ENCODE results near the gene RNMT.

DNA sequence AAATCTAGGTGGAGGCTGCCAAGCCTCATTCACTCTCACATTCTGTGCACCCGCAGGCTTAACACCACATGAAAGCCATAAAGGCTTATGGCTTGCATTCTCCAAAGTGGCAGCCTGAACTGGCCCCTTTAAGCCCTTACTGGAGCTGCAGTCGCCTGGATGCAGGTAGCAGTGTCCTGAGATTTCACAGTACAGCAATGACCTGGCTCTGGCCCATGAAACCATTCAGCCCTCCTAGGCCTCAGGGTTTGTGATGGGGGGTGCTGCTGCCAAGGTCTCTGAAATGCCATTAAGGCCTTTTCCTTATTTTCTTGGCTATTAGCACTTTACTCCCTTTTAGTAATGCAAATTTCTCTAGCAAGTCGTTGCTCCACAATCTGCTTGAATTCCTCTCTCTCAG lies 48.6 kb downstream of the RNMT start:
- TF ChIP-seq SP1 (IDR thresholded peaks at IDR 0.05): no peak
- TF ChIP-seq NFRKB (IDR thresholded peaks at IDR 0.05): no peak
- TF ChIP-seq, protein P1, sequence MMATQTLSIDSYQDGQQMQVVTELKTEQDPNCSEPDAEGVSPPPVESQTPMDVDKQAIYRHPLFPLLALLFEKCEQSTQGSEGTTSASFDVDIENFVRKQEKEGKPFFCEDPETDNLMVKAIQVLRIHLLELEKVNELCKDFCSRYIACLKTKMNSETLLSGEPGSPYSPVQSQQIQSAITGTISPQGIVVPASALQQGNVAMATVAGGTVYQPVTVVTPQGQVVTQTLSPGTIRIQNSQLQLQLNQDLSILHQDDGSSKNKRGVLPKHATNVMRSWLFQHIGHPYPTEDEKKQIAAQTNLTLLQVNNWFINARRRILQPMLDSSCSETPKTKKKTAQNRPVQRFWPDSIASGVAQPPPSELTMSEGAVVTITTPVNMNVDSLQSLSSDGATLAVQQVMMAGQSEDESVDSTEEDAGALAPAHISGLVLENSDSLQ (IDR thresholded peaks at IDR 0.05): no peak
- TF ChIP-seq TARDBP (IDR thresholded peaks at IDR 0.05): no peak
- TF ChIP-seq SUZ12 (IDR thresholded peaks at IDR 0.05): no peak
- TF ChIP-seq FOXK2 (IDR thresholded peaks at IDR 0.05): no peak
- TF ChIP-seq LEF1 (IDR thresholded peaks at IDR 0.05; ENCODE audit: borderline replicate concordance): no peak
- TF ChIP-seq FOXA1 (IDR thresholded peaks at IDR 0.05): no peak
- no peak for TF ChIP-seq ELF4 (IDR thresholded peaks at IDR 0.05)
- TF ChIP-seq ZNF384 (IDR thresholded peaks at IDR 0.05): no peak
- TF ChIP-seq FOXM1 (IDR thresholded peaks at IDR 0.05; ENCODE audit: borderline replicate concordance): no peak
- TF ChIP-seq BHLHE40 (IDR thresholded peaks at IDR 0.05; ENCODE audit: borderline replicate concordance): no peak
- no peak for TF ChIP-seq CTBP1 (IDR thresholded peaks at IDR 0.05; ENCODE audit: borderline replicate concordance)
- TF ChIP-seq L3MBTL2 (conservative IDR thresholded peaks at IDR 0.05): no peak
